HepG2 (cell line): ENCODE measurements around the gene B3GNT9. TPM values are rescaled to one million over a fixed set of nuclear protein-coding genes. Genes with fewer than 3 reads are reported as not detected.

Experiments
- ATAC-seq: fragments of 200-7000 bp; cut with Tn5 transposase; 3 replicates; pipeline ENCODE4 v1.9.1; 2020; ENCODE audit warnings: mild to moderate bottlenecking, moderate library complexity
- BruUV-seq: library from RNA; stranded (reverse); fragments of 400-500 nt; replicated peaks from 2 replicates; lab custom pipeline; 2021; lab: Mats Ljungman, UMichigan
- CTCF ChIA-PET: fragments of 300-600 bp; formaldehyde crosslinking; extraction: SDS; loops from one replicate; lab custom pipeline; 2021; ENCODE audit warnings: low total read pairs, inconsistent platforms, low intra/inter-chr PET ratio; lab: Yijun Ruan, JAX
- POLR2A ChIA-PET: fragments of 350-600 bp; sonication (Branson Sonifier 250); formaldehyde crosslinking; loops from one replicate; lab custom pipeline; 2020; ENCODE audit warnings: antibody characterized with exemption, inconsistent platforms; lab: Yijun Ruan, JAX
- DNase-seq: peaks from one replicate; pipeline ENCODE4 v3.0.0-alpha.2; 2015; ENCODE audit warnings: low spot score
- FAIRE-seq: peaks from 3 replicates; lab custom pipeline; 2011; peaks lifted over from hg19 to GRCh38; lab: Jason Lieb, UNC
- H2AFZ ChIP-seq: one replicate; pipeline ENCODE4 v1.6.1; 2011; ENCODE audit warnings: low read length, inconsistent platforms
- H3K27ac ChIP-seq: fragments of 300-600 bp; 3 replicates; pipeline ENCODE4 v1.8.0; 2011; ENCODE audit warnings: mixed run types, mild to moderate bottlenecking, mixed read lengths, low read length, inconsistent platforms; ENCODE audit not compliant: insufficient read depth; ENCODE audit errors: extremely low read length
- H3K27me3 ChIP-seq, 2 experiments: fragments of 200-600 bp in 1 of 2; 2 replicates in 1 of 2; 3 replicates in 1 of 2; pipeline versions ENCODE4 v1.6.0 to v1.8.0; 2011; ENCODE audit warnings: low read length in 2 of 2, mild to moderate bottlenecking in 2 of 2, moderate library complexity in 2 of 2, inconsistent platforms in 1 of 2; ENCODE audit not compliant: insufficient read depth in 2 of 2, control insufficient read depth in 1 of 2
- H3K36me3 ChIP-seq, 2 experiments: fragments of 200-600 bp in 1 of 2; replicated peaks in 1 of 2; 2 replicates in 1 of 2; 3 replicates in 1 of 2; pipeline versions ENCODE4 v1.5.1 to v1.8.0; 2011; ENCODE audit warnings: low read length in 2 of 2, inconsistent platforms in 1 of 2; ENCODE audit not compliant: insufficient read depth in 2 of 2, control insufficient read depth in 1 of 2
- H3K4me1 ChIP-seq: 2 replicates; pipeline ENCODE4 v1.5.1; 2012; ENCODE audit warnings: low read length, inconsistent platforms; ENCODE audit not compliant: insufficient read depth
- H3K4me2 ChIP-seq: 2 replicates; pipeline ENCODE4 v1.6.0; 2011; ENCODE audit warnings: low read depth, low read length, inconsistent platforms
- H3K4me3 ChIP-seq, 3 experiments: fragments of 200-600 bp in 1 of 3; sonication (generic), shearing (Covaris generic) in 1 of 3; replicated peaks in 1 of 3; 2 replicates each; pipeline ENCODE4 v1.5.1; 2011 to 2016; ENCODE audit warnings: low read length in 3 of 3, inconsistent platforms in 2 of 3, low read depth in 2 of 3, mild to moderate bottlenecking in 2 of 3, control low read depth in 1 of 3, mixed read lengths in 1 of 3; ENCODE audit not compliant: insufficient read depth in 1 of 3
- H3K79me2 ChIP-seq: one replicate; pipeline ENCODE4 v1.6.1; 2011; ENCODE audit warnings: low read length, inconsistent platforms; ENCODE audit not compliant: insufficient read depth
- H3K9ac ChIP-seq: 2 replicates; pipeline ENCODE4 v1.6.0; 2011; ENCODE audit warnings: mild to moderate bottlenecking, low read depth, low read length, inconsistent platforms; ENCODE audit not compliant: insufficient read depth
- H3K9me3 ChIP-seq: 2 replicates; pipeline ENCODE4 v1.5.1; 2012; ENCODE audit warnings: mild to moderate bottlenecking, low read length
- H4K20me1 ChIP-seq: 2 replicates; pipeline ENCODE4 v1.6.0; 2011; ENCODE audit warnings: inconsistent platforms, mild to moderate bottlenecking, low read length, moderate library complexity; ENCODE audit not compliant: insufficient read depth
- FOSL2 ChIP-seq: sonication (generic); formaldehyde crosslinking; IDR thresholded peaks from 2 replicates; pipeline ENCODE4 v1.4.0; 2020; ENCODE audit warnings: missing genetic modification reagents
- HOXA3 ChIP-seq: sonication (generic); formaldehyde crosslinking; IDR thresholded peaks from 2 replicates; pipeline ENCODE4 v1.5.0; 2020; ENCODE audit warnings: missing genetic modification reagents
- MXD4 ChIP-seq: IDR thresholded peaks from 2 replicates; pipeline ENCODE4 v1.6.1; 2016; ENCODE audit warnings: mild to moderate bottlenecking, missing biosample characterization, missing genetic modification reagents
- MZF1 ChIP-seq: sonication (generic); formaldehyde crosslinking; IDR thresholded peaks from 2 replicates; pipeline ENCODE4 v1.8.1; 2023; ENCODE audit warnings: mild to moderate bottlenecking, missing genetic modification reagents, borderline replicate concordance
- NFKBIZ ChIP-seq: IDR thresholded peaks from 2 replicates; pipeline ENCODE4 v1.6.1; 2018; ENCODE audit warnings: missing genetic modification reagents, missing compliant biosample characterization
- ZC3H4 ChIP-seq: sonication (generic); formaldehyde crosslinking; IDR thresholded peaks from 2 replicates; pipeline ENCODE4 v1.4.0; 2020; ENCODE audit warnings: missing genetic modification reagents, borderline replicate concordance
- ZNF121 ChIP-seq: sonication (generic); formaldehyde crosslinking; IDR thresholded peaks from 2 replicates; pipeline ENCODE4 v1.5.0; 2020; ENCODE audit warnings: mild to moderate bottlenecking, missing genetic modification reagents
- ZNF136 ChIP-seq: sonication (generic); formaldehyde crosslinking; IDR thresholded peaks from 2 replicates; pipeline ENCODE4 v1.8.1; 2022; ENCODE audit warnings: low read depth, mild to moderate bottlenecking, moderate library complexity, missing genetic modification reagents
- ZNF205 ChIP-seq: IDR thresholded peaks from 2 replicates; pipeline ENCODE4 v1.6.1; 2018; ENCODE audit warnings: missing biosample characterization, missing genetic modification reagents
- ZNF264 ChIP-seq: sonication (generic); formaldehyde crosslinking; IDR thresholded peaks from 2 replicates; pipeline ENCODE4 v1.4.0; 2020; ENCODE audit warnings: missing genetic modification reagents
- ZNF446 ChIP-seq: sonication (generic); formaldehyde crosslinking; IDR thresholded peaks from 2 replicates; pipeline ENCODE4 v1.5.0; 2020; ENCODE audit warnings: mild to moderate bottlenecking, missing genetic modification reagents
- WGBS: methylation state at CpG from one replicate; pipeline ENCODE4 v1.1.6; 2017; ENCODE audit warnings: low lambda C conversion rate; 5-methylcytosine and 5-hydroxymethylcytosine counted together
- in situ Hi-C: cut with HindIII; loops from 2 replicates; pipeline ENCODE4 v1.10.0; 2017; ENCODE audit warnings: low pct_unique_long_range_greater_than_20kb; ENCODE audit not compliant: extremely low pct_ligation_motif_present
- intact Hi-C: fragments of 100-400 bp; cut with micrococcal nuclease; formaldehyde crosslinking; loops from one replicate; pipeline ENCODE4 v1.10.0; 2022; ENCODE audit not compliant: unreplicated experiment
- polyA plus RNA-seq, 8 experiments: library from polyadenylated mRNA; depleted of rRNA in 3 of 8; stranded (reverse) in 7 of 8; unstranded in 1 of 8; fragments of >200 nt; fragmentation: Illumina TruSeq in 4 of 8; extraction: Trizol in 4 of 8; gene quantifications; 2 replicates each; pipeline versions ENCODE4 v1.2.1 to v1.2.3, GENCODE V29; 2011 to 2016; ENCODE audit warnings: low read depth in 4 of 8, missing spikeins in 1 of 8, mixed read lengths in 1 of 8; ENCODE audit not compliant: insufficient read depth in 1 of 8
- total RNA-seq, 5 experiments: library from RNA; depleted of rRNA; stranded (reverse); fragments of >200 nt; fragmentation: Illumina TruSeq; extraction: Trizol; gene quantifications; 2 replicates each; pipeline ENCODE4 v1.2.3, GENCODE V29; 2016; ENCODE audit warnings: low read depth in 1 of 5
- TF ChIP-seq, protein P1 (sequence below): sonication (generic); formaldehyde crosslinking; IDR thresholded peaks from 2 replicates; pipeline ENCODE4 v1.8.0; 2023; ENCODE audit warnings: mild to moderate bottlenecking, missing genetic modification reagents
- TF ChIP-seq, protein P2 (sequence below): sonication (generic); formaldehyde crosslinking; IDR thresholded peaks from 2 replicates; pipeline ENCODE4 v1.8.0; 2022; ENCODE audit warnings: missing genetic modification reagents, mild to moderate bottlenecking, moderate library complexity, borderline replicate concordance
- TF ChIP-seq, protein P3 (sequence below): sonication (generic); formaldehyde crosslinking; IDR thresholded peaks from 2 replicates; pipeline ENCODE4 v1.5.1; 2020; ENCODE audit warnings: mild to moderate bottlenecking, missing genetic modification reagents, moderate library complexity

The B3GNT9 gene
- total and polyA plus RNA-seq, 2 of the 13 experiments (the other 11 are each of a cell fraction or from before 2014, with no cell fraction given): 1.5 to 3.1 TPM

DNA sequence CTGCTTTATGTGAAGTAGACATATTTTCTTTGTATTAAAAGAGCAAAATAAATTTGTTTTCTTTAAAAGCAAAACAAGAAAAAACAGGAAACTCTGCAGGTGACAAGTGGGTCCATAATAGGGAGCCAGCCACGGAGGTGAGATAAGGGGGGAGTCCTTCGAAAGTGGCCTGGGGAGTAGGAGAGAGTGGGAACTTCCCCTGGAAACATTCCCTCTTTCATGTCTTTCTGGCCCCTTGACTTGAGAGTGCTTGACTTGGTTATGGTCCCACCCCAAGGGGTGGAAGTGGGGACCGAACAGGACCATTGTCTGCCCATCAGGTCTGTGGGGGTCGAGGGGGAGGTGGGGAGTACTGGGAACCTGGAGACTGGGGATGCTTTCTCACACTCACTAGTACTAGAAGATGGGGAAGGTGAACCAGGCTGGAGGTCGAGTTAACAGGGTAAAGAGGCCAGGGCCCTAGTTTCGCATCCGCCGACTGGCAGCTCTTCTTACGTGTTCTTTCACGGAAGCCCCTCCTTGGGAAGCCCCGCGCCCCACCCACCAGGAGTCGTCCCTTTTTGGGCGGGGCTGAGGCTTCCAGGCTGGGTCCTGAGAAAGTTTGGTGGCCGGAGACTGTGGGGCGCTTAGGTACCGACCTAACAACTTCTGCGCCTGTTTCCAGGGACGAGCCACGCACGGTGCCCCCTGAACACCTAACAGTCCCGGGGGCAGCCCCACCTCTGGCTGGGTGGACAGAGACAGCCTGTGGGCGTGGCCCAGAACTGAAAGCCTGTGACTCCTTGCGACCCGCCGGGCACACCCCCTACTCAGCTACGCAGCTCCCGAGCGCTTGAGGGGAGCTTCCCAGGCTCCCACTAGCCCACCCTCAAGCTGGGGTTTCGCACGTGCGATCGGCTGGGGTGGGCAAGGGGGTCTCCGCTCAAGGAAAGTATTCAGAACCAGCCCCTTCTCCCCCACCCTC, 8.1 kb upstream of the B3GNT9 start:
- no peaks in the 10 kb centered on the region for H3K79me2 ChIP-seq
- TSS peak; percentile 59 for BruUV-seq
- H3K9ac ChIP-seq: peak overlapping the region; percentile 73
- H3K4me3 ChIP-seq: peak overlapping the region; percentile 91 to 94 (median 93)
- no peak overlapping the region for H3K27ac ChIP-seq
- ChIA-PET POLR2A (interaction anchor here (0.7 to 5.7 kb wide), 5 partner anchors 9 to 138 kb away, joined by 3 to 54 read pairs (median 10); partner anchors contain the start of genes B3GNT9, NOL3 and PHAF1), CTCF (interaction anchor here (1.1 to 1.5 kb wide), 3 partner anchors 11 to 181 kb away, joined by 3 to 7 read pairs (median 4); partner anchors contain the start of gene NOL3)
- H3K9me3 ChIP-seq: no peaks in the 10 kb centered on the region
- intact Hi-C loops: loop anchor here (5.0 to 10.0 kb wide), 2 partner anchors 202 to 264 kb away; no protein-coding TSS in a partner anchor
- ATAC-seq: peak; percentile 7
- DNase-seq: peak; percentile 48
- no peaks in the 10 kb centered on the region for H4K20me1 ChIP-seq
- 13% methylated on average over 24 of the region's 34 CpGs for WGBS
- no peak overlapping the region for H2AFZ ChIP-seq
- peaks cover 4% of the 10 kb centered on the region in 2 experiments; a peak in 2 of 5 replicates for H3K27me3 ChIP-seq
- no peak for FAIRE-seq
- no peaks in the 10 kb centered on the region for H3K36me3 ChIP-seq
- H3K4me2 ChIP-seq: peak overlapping the region; percentile 94
- in situ Hi-C loops: loop anchor here (5.0 kb wide), 2 partner anchors 142 to 182 kb away; no protein-coding TSS in a partner anchor
- H3K4me1 ChIP-seq: peaks cover 46% of the 10 kb centered on the region
- TF ChIP-seq MXD4: peak; percentile 2; the same call in 1 of the 2 replicates
- TF ChIP-seq, protein P1, sequence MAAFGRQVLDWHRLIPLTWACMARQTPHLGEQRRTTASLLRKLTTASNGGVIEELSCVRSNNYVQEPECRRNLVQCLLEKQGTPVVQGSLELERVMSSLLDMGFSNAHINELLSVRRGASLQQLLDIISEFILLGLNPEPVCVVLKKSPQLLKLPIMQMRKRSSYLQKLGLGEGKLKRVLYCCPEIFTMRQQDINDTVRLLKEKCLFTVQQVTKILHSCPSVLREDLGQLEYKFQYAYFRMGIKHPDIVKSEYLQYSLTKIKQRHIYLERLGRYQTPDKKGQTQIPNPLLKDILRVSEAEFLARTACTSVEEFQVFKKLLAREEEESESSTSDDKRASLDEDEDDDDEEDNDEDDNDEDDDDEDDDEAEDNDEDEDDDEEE: 0 out of 2 replicates have a peak, but pooled peaks have one; percentile 76
- TF ChIP-seq ZNF264: no peak
- no peak for TF ChIP-seq NFKBIZ (CRISPR knock-in tag)
- no peak for TF ChIP-seq MZF1 (CRISPR knock-in tag)
- TF ChIP-seq FOSL2 (CRISPR knock-in tag): 0 out of 2 replicates have a peak, but pooled peaks have one; percentile 4
- TF ChIP-seq ZC3H4 (CRISPR knock-in tag): no peak
- 0 out of 2 replicates have a peak, but pooled peaks have one; percentile 17 for TF ChIP-seq ZNF205 (CRISPR knock-in tag)
- TF ChIP-seq, protein P2, sequence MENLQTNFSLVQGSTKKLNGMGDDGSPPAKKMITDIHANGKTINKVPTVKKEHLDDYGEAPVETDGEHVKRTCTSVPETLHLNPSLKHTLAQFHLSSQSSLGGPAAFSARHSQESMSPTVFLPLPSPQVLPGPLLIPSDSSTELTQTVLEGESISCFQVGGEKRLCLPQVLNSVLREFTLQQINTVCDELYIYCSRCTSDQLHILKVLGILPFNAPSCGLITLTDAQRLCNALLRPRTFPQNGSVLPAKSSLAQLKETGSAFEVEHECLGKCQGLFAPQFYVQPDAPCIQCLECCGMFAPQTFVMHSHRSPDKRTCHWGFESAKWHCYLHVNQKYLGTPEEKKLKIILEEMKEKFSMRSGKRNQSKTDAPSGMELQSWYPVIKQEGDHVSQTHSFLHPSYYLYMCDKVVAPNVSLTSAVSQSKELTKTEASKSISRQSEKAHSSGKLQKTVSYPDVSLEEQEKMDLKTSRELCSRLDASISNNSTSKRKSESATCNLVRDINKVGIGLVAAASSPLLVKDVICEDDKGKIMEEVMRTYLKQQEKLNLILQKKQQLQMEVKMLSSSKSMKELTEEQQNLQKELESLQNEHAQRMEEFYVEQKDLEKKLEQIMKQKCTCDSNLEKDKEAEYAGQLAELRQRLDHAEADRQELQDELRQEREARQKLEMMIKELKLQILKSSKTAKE (CRISPR knock-in tag): no peak
- 0 out of 2 replicates have a peak, but pooled peaks have one; percentile 7 for TF ChIP-seq HOXA3
- TF ChIP-seq, protein P3, sequence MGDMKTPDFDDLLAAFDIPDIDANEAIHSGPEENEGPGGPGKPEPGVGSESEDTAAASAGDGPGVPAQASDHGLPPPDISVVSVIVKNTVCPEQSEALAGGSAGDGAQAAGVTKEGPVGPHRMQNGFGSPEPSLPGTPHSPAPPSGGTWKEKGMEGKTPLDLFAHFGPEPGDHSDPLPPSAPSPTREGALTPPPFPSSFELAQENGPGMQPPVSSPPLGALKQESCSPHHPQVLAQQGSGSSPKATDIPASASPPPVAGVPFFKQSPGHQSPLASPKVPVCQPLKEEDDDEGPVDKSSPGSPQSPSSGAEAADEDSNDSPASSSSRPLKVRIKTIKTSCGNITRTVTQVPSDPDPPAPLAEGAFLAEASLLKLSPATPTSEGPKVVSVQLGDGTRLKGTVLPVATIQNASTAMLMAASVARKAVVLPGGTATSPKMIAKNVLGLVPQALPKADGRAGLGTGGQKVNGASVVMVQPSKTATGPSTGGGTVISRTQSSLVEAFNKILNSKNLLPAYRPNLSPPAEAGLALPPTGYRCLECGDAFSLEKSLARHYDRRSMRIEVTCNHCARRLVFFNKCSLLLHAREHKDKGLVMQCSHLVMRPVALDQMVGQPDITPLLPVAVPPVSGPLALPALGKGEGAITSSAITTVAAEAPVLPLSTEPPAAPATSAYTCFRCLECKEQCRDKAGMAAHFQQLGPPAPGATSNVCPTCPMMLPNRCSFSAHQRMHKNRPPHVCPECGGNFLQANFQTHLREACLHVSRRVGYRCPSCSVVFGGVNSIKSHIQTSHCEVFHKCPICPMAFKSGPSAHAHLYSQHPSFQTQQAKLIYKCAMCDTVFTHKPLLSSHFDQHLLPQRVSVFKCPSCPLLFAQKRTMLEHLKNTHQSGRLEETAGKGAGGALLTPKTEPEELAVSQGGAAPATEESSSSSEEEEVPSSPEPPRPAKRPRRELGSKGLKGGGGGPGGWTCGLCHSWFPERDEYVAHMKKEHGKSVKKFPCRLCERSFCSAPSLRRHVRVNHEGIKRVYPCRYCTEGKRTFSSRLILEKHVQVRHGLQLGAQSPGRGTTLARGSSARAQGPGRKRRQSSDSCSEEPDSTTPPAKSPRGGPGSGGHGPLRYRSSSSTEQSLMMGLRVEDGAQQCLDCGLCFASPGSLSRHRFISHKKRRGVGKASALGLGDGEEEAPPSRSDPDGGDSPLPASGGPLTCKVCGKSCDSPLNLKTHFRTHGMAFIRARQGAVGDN: no peak
- no peak for TF ChIP-seq ZNF121 (CRISPR knock-in tag)
- TF ChIP-seq ZNF446 (CRISPR knock-in tag): peak; percentile 64; the same call in 1 of the 2 replicates
- no peak for TF ChIP-seq ZNF136 (CRISPR knock-in tag)
